Activated B cell treated with CpG ODN at 0.5 μM for 24 hours (primary cell): ENCODE measurements around the gene SMG6. TPM values are rescaled to one million over a fixed set of nuclear protein-coding genes. Genes with fewer than 3 reads are reported as not detected.

Experiments used
- ATAC-seq: fragments of 200-7000 bp; cut with Tn5 transposase; one replicate; pipeline ENCODE4 v1.10.0; 2021; ENCODE audit warnings: low read depth, mild to moderate bottlenecking, moderate library complexity
- CTCF ChIA-PET: fragments of 350-600 bp; sonication (Branson Sonifier 250); formaldehyde crosslinking; loops from one replicate; lab custom pipeline; 2021; ENCODE audit warnings: antibody characterized with exemption; lab: Charles Lee
- POLR2A ChIA-PET: fragments of 350-600 bp; sonication (Branson Sonifier 250); formaldehyde crosslinking; loops from one replicate; lab custom pipeline; 2021; ENCODE audit warnings: antibody characterized with exemption; lab: Charles Lee
- DNase-seq: peaks from one replicate; pipeline ENCODE4 v3.0.0; 2022
- H3K27ac Mint-ChIP-seq: one replicate; pipeline ENCODE4 v1.8.0; 2020; ENCODE audit warnings: mixed read lengths
- H3K27me3 Mint-ChIP-seq: one replicate; pipeline ENCODE4 v1.8.0; 2021; ENCODE audit warnings: mixed read lengths
- H3K36me3 Mint-ChIP-seq: one replicate; pipeline ENCODE4 v1.8.0; 2021; ENCODE audit warnings: low read depth, mixed read lengths
- H3K4me1 Mint-ChIP-seq: one replicate; pipeline ENCODE4 v1.8.0; 2021; ENCODE audit warnings: mixed read lengths
- H3K4me3 Mint-ChIP-seq: one replicate; pipeline ENCODE4 v1.8.0; 2020; ENCODE audit warnings: mild to moderate bottlenecking, mixed read lengths
- H3K9me3 Mint-ChIP-seq: one replicate; pipeline ENCODE4 v1.8.0; 2020; ENCODE audit warnings: mixed read lengths
- CTCF ChIP-seq: fragments of 200-600 bp; IDR thresholded peaks from one replicate; pipeline ENCODE4 v1.8.0; 2022; ENCODE audit warnings: antibody characterized with exemption, mild to moderate bottlenecking
- intact Hi-C: fragments of 100-400 bp; cut with micrococcal nuclease; formaldehyde crosslinking; loops from one replicate; pipeline ENCODE4 v1.15.1; 2024
- total RNA-seq: library from RNA; stranded (reverse); gene quantifications from 2 replicates; pipeline ENCODE4 v1.2.3, GENCODE V29; 2022

SMG6 gene
- total RNA-seq, 1 donor from 2014 or later, result 30.5 TPM

GRCh38 chr17:2128011-2128410 lies 175.6 kb downstream of the SMG6 start:
- no peaks in the 10 kb centered on the region for H3K9me3 Mint-ChIP-seq
- no peak for ATAC-seq

GRCh38 chr17:2125013-2125535 lies 178.5 kb downstream of the SMG6 start:
- Mint-ChIP-seq H3K27me3 (no peaks in the 10 kb centered on the region), H3K36me3 (peaks cover 20% of the 10 kb centered on the region), H3K27ac (no peak overlapping the region), H3K4me1 (peaks cover 25% of the 10 kb centered on the region), H3K9me3 (no peaks in the 10 kb centered on the region), H3K4me3 (no peak overlapping the region)
- intact Hi-C loops, result no loop called here
- CTCF ChIA-PET, result interaction anchor here (1.7 kb wide), 1 partner anchor 45 kb away, joined by 5 read pairs; no protein-coding TSS in a partner anchor
- POLR2A ChIA-PET, result no interaction called here
- no peak for ATAC-seq
- no peak for TF ChIP-seq CTCF
- no peak for DNase-seq

More at GRCh38 chr17:2128011-2128410, 175.6 kb downstream of the SMG6 start:
- Mint-ChIP-seq H3K4me1 (peaks cover 18% of the 10 kb centered on the region), H3K4me3 (no peak overlapping the region), H3K27ac (no peak overlapping the region), H3K27me3 (no peaks in the 10 kb centered on the region), H3K36me3 (peaks cover 15% of the 10 kb centered on the region)
- POLR2A ChIA-PET, result no interaction called here
- TF ChIP-seq CTCF, result no peak
- intact Hi-C loops, result loop anchor here (2.0 kb wide), 1 partner anchor 21 kb away; no protein-coding TSS in a partner anchor
- CTCF ChIA-PET, result no interaction called here
- no peak for DNase-seq

- Mint-ChIP-seq H3K9me3 (no peaks in the 10 kb centered on the region), H3K4me3 (no peak overlapping the region), H3K27me3 (no peaks in the 10 kb centered on the region), H3K36me3 (peaks cover 23% of the 10 kb centered on the region), H3K27ac (no peak overlapping the region), H3K4me1 (peaks cover 25% of the 10 kb centered on the region)
- CTCF ChIA-PET, result interaction anchor here (0.7 to 1.7 kb wide), 5 partner anchors 16 to 121 kb away, joined by 3 to 5 read pairs (median 3); no protein-coding TSS in a partner anchor
- TF ChIP-seq CTCF, result no peak
- ATAC-seq (no peak), DNase-seq (no peak)
- intact Hi-C loops, result loop anchor here (5.0 kb wide), 2 partner anchors 33 to 37 kb away; no protein-coding TSS in a partner anchor
- POLR2A ChIA-PET, result interaction anchor here (1.2 kb wide), 1 partner anchor 35 kb away, joined by 4 read pairs; no protein-coding TSS in a partner anchor
Observed at GRCh38 chr17:2124391-2124790, 179.2 kb downstream of the SMG6 start.

GRCh38 chr17:2123375-2124251 lies 180.0 kb downstream of the SMG6 start:
- intact Hi-C loops, result loop anchor here (5.0 kb wide), 2 partner anchors 34 to 36 kb away; no protein-coding TSS in a partner anchor
- Mint-ChIP-seq H3K27ac (peak overlapping the region; percentile 73), H3K36me3 (peaks cover 23% of the 10 kb centered on the region), H3K27me3 (no peaks in the 10 kb centered on the region), H3K4me3 (peak overlapping the region; percentile 16), H3K9me3 (no peaks in the 10 kb centered on the region), H3K4me1 (peaks cover 25% of the 10 kb centered on the region)
- DNase-seq, result no peak
- TF ChIP-seq CTCF, result no peak
- ChIA-PET CTCF (interaction anchor here (0.7 to 1.7 kb wide), 6 partner anchors 15 to 121 kb away, joined by 3 to 5 read pairs (median 3); no protein-coding TSS in a partner anchor), POLR2A (interaction anchor here (0.9 to 1.2 kb wide), 2 partner anchors 30 to 34 kb away, joined by 3 to 4 read pairs; no protein-coding TSS in a partner anchor)
- ATAC-seq, result peak; percentile 66
